GM12874 (cell line): ENCODE measurements around the gene PRKAG1.

Source experiments
- CTCF ChIP-seq: IDR thresholded peaks from 2 replicates; pipeline ENCODE4 v1.5.1; 2011; ENCODE audit warnings: low read depth, mild to moderate bottlenecking, control low read depth, low read length, moderate library complexity; ENCODE audit not compliant: insufficient read depth

The PRKAG1 gene

GRCh38 chr12:49051777-49052438 lies 33.3 kb upstream of the PRKAG1 start:
- no peak for TF ChIP-seq CTCF

DNA sequence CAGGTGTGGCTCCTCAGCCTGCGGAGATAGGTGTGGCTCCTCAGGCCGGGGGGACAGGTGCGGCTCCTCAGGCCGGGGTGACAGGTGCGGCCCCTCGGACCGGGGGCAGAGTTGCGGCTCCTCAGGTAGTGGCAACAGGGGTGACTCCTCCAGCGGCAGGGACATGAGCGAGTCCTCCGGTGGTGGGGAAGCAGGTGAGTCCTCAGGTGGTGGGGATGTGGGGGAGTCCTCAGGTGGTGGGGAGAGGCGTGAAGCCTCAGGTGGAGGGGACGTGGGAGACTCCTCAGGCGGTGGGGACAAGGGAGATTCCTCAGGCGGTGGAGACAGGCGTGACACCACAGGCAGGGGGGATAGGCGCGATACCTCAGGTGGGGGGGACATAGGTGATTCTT lies 32.8 kb upstream of the PRKAG1 start:
- TF ChIP-seq CTCF, result no peak

DNA sequence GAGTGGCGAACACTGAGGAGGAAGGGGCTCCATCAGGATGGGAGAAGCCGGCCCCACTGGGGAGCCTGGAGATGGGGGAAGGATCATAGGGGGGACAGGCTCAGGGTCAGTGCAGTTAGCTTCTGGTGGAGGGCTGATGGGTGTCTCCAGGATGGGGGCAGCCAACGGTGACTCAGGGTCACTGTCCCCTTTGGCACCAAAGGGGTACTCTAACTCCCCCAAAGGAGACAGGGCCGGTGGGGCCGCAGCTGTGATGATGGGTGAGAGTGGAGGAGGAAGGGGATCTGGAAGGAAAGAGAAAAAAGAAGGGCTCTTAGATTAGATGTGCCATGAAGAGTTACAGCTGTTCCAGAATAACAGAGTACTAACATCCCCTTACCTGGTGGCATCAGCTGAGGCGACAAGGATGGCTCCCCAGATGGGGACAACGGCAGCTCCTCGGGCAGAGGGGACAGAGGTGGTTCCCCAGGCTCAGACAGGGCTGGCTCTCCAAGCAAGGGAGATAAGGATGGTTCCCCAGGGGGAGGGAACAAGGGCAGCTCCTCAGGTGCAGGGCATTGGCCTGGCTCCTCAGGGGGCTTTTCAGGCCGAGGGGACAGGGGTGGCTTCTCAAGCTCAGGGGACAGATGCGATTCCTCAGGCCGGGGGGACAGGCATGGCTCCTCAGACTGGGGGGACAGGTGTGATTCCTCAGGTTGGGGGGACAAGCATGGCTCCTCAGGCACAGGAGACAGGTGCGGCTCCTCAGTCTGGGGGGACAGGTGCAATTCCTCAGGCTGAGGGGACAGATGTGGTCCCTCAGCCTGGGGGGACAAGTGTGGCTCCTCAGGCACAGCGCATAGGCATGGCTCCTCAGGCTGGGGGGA lies 32.2 kb upstream of the PRKAG1 start:
- no peak for TF ChIP-seq CTCF

DNA sequence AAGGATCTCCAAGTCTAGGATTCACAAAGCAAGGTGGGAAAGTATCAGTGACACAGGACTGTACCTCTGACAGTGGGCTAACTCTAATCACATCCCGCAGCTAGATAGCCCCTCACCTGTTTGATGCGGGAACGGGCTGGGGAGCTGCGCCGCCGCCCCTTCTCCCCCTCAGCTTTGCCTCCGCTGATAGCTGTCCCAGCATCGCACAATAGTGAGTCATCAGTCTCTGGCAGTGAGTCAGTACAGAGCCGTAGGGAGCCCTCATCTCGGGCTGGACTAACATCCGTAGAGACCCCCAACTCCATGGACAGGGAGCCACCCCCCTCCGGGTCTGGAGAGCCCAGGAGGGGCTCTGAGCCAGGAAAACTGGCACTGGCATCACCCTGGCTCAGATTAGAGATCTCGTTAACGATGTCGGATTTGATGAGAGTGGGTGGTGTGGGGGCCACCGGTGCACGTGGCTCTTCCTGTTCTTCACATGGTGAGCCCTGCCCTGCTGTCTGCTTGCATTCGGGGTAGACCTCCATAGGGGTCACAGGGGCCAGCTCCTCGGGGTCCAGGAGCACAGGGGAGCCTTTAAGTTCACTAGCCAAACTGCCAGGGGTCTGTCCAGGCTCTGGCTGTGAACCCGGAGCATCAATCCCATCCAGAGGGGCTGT lies 31.1 kb upstream of the PRKAG1 start:
- no peak for TF ChIP-seq CTCF

- no peak for TF ChIP-seq CTCF
Observed at GRCh38 chr12:49048953-49049352, 30.4 kb upstream of the PRKAG1 start.

DNA sequence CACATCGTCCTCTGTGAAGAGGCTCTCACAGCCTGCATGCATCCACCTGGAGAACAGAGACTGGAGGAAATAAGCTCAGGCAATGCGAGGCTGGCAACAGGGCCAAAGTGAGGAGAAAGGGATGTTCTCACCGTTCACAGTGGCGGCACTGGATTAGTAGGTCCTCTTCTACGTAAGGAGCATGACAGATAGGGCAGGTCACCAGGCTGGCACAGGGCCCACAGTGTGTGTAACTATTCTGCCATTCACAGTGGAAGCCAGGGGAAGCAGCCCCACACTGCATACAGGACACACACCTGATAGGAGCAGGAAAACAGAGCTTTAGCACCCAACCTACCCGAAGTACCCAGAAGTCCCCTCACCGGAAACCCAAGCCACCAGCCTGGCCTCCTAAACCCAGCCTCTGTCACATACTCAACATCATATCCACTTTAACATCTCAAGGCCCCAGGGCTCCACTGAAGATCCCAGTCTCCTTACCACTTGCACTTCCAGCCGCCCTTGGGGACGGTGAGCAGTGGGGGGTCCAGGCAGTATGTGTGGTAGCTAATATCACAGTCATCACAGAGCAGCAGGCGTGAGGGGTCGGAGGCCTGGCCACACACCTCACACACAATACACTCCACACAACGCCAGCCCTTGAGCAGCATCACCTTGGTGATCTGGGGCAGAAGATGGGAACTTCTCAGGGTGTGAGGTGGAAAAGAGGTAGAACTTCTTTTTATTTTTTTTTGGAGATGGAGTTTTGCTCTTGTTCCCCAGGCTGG lies 27.7 kb upstream of the PRKAG1 start:
- no peak for TF ChIP-seq CTCF

GRCh38 chr12:49044660-49045059 lies 26.1 kb upstream of the PRKAG1 start:
- no peak for TF ChIP-seq CTCF
